Glutamatergic neuron (in vitro differentiated cells): ENCODE data around the gene PLA2G2C. TPM values are rescaled to one million over a fixed set of nuclear protein-coding genes. Genes with fewer than 3 reads are reported as not detected.
A peak's percentile ranks its signal among the peaks of the same experiment; 100 is the strongest.

ENCODE experiments used
- DNase-seq: peaks from one replicate; pipeline ENCODE4 v3.0.0; 2022
- H3K27ac Mint-ChIP-seq: one replicate; pipeline ENCODE4 v1.8.0; 2020; ENCODE audit warnings: mild to moderate bottlenecking, mixed read lengths, inconsistent platforms; ENCODE audit not compliant: unreplicated experiment
- H3K27me3 Mint-ChIP-seq: one replicate; pipeline ENCODE4 v1.8.0; 2020; ENCODE audit warnings: mild to moderate bottlenecking, moderate library complexity, mixed read lengths, inconsistent platforms; ENCODE audit not compliant: unreplicated experiment
- H3K36me3 Mint-ChIP-seq: one replicate; pipeline ENCODE4 v1.8.0; 2020; ENCODE audit warnings: mild to moderate bottlenecking, mixed read lengths, inconsistent platforms; ENCODE audit not compliant: unreplicated experiment
- H3K4me1 Mint-ChIP-seq: one replicate; pipeline ENCODE4 v1.8.0; 2020; ENCODE audit warnings: mild to moderate bottlenecking, low read depth, mixed read lengths, inconsistent platforms; ENCODE audit not compliant: unreplicated experiment
- H3K4me3 Mint-ChIP-seq: one replicate; pipeline ENCODE4 v1.8.0; 2020; ENCODE audit warnings: mild to moderate bottlenecking, mixed read lengths, inconsistent platforms; ENCODE audit not compliant: unreplicated experiment
- H3K9me3 Mint-ChIP-seq: one replicate; pipeline ENCODE4 v1.8.0; 2020; ENCODE audit warnings: mild to moderate bottlenecking, moderate library complexity, mixed read lengths, inconsistent platforms; ENCODE audit not compliant: unreplicated experiment
- total RNA-seq: library from RNA; stranded (reverse); fragmentation: NEBNext Ultra II Directional; extraction: Animal tissue kit (Norgen Biotek cat#: 25700); gene quantifications from one replicate; pipeline ENCODE4 v1.2.1, GENCODE V29; 2021; ENCODE audit not compliant: unreplicated experiment
- TF ChIP-seq, protein P1 (sequence below): fragments of 200-600 bp; sonication (generic); IDR thresholded peaks from one replicate; pipeline ENCODE4 v1.5.0; 2021; ENCODE audit not compliant: partially characterized antibody, unreplicated experiment

The PLA2G2C gene
- total RNA-seq, 1 donor from 2014 or later: not detected

DNA sequence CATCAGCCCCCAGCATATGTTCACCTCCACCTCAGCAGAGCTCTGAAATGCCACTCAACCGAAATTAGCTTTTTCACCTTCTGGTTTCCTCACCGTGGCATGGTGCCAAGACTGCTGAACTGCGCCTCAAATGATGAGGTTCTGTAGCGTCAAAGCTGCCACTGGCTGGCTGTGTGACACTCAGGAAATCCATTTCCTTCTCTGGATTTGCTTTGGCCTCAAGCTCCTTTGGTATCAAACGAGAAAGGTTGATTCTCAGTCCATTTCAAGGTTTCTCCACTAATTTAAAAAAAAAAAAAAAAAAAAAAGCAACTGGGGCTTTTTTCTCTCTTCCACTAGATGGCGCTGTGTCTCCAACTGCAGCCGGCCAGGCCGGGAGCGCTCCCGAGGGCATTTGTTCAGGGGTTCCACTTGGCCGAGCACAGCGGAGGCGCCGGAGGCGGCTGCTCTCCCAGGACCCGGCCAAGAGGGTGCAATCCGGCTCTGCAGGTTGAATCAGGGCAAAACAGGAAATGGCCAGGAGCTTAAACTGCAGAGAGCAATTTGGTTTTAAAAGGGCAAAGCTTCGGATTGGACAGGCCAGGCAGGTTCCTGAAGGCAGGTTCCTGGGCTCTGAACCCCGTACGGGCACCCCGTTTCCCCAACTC, 26.5 kb upstream of the PLA2G2C start:
- TF ChIP-seq, protein P1, sequence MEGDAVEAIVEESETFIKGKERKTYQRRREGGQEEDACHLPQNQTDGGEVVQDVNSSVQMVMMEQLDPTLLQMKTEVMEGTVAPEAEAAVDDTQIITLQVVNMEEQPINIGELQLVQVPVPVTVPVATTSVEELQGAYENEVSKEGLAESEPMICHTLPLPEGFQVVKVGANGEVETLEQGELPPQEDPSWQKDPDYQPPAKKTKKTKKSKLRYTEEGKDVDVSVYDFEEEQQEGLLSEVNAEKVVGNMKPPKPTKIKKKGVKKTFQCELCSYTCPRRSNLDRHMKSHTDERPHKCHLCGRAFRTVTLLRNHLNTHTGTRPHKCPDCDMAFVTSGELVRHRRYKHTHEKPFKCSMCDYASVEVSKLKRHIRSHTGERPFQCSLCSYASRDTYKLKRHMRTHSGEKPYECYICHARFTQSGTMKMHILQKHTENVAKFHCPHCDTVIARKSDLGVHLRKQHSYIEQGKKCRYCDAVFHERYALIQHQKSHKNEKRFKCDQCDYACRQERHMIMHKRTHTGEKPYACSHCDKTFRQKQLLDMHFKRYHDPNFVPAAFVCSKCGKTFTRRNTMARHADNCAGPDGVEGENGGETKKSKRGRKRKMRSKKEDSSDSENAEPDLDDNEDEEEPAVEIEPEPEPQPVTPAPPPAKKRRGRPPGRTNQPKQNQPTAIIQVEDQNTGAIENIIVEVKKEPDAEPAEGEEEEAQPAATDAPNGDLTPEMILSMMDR: peak; percentile 96
- Mint-ChIP-seq H3K4me1 (peaks cover 18% of the 10 kb centered on the region), H3K27ac (no peak overlapping the region), H3K27me3 (peaks cover 4% of the 10 kb centered on the region), H3K4me3 (peak overlapping the region; percentile 49), H3K9me3 (no peaks in the 10 kb centered on the region), H3K36me3 (no peaks in the 10 kb centered on the region)
- peak; percentile 85 for DNase-seq

GRCh38 chr1:20212085-20212684, 25.9 kb upstream of the PLA2G2C start:
- Mint-ChIP-seq H3K4me3 (peak overlapping the region; percentile 4), H3K9me3 (no peaks in the 10 kb centered on the region), H3K4me1 (peaks cover 18% of the 10 kb centered on the region), H3K27ac (no peak overlapping the region), H3K27me3 (peaks cover 4% of the 10 kb centered on the region), H3K36me3 (no peaks in the 10 kb centered on the region)
- DNase-seq: no peak
- TF ChIP-seq, protein P1: no peak

DNA sequence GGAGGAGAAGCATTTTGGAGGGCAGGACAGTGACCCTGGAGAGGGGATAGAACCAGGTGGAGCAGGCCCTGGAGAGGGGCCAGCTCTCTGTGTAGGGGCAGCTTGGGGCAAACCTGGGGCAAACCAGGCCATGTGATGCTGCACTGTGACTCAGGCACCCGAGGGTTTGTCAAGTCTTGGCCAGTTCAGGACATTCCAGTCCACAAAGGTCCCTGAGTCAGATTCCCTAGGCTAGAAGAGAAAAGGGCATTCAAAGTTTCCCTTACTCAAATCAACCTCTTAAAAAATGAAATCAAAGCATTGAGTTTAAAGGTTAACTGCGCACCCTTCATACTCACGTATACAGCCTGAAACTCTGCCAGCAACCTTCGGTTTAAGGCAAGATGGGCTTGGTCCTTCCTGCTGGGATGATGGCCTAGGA, 25.2 kb upstream of the PLA2G2C start:
- no peaks in the 10 kb centered on the region for H3K36me3 Mint-ChIP-seq
- H3K9me3 Mint-ChIP-seq: no peaks in the 10 kb centered on the region
- TF ChIP-seq, protein P1: no peak
- H3K27me3 Mint-ChIP-seq: peaks cover 4% of the 10 kb centered on the region
- H3K4me1 Mint-ChIP-seq: peaks cover 18% of the 10 kb centered on the region
- no peak overlapping the region for H3K27ac Mint-ChIP-seq
- H3K4me3 Mint-ChIP-seq: no peak overlapping the region
- DNase-seq: no peak

DNA sequence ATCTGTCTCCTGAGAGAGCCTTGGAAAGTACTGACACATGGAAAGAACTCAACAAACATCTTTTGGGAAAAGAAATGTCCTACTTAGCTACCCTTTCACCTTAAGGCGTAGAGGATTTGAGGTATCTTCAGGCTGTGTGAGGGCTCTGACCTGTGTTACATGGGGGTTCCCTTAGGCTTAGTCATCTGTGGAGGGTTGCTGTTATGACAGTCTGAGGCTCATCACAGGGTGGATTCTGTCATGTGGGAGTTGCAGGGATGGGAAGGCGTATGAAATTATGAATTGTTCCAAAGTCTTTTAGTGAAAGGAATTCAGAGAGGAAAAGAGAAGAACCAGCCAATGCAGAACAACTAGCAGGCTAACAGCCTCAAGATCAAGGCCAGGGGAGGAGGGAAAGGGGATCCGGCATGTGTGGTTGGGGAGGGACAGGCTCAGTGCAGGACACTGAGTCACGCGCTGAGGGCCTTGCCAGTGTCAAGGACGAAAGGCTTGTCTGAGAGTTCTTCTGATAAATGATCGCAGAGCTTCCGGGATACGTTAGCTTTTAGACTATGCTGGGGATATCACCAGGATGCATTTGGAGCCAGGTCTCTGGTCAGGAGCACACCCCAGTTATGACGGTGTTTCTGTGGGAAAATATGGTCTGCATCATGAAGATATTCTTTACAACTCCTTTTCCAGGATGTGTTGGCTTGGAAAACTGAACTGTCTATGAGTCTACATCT, 24.6 kb upstream of the PLA2G2C start:
- H3K36me3 Mint-ChIP-seq: no peaks in the 10 kb centered on the region
- no peaks in the 10 kb centered on the region for H3K9me3 Mint-ChIP-seq
- H3K27me3 Mint-ChIP-seq: peaks cover 4% of the 10 kb centered on the region
- TF ChIP-seq, protein P1: no peak
- H3K4me1 Mint-ChIP-seq: peaks cover 18% of the 10 kb centered on the region
- no peak overlapping the region for H3K4me3 Mint-ChIP-seq
- DNase-seq: no peak
- no peak overlapping the region for H3K27ac Mint-ChIP-seq

GRCh38 chr1:20209471-20209870, 23.2 kb upstream of the PLA2G2C start:
- H3K4me3 Mint-ChIP-seq: no peak overlapping the region
- H3K9me3 Mint-ChIP-seq: no peaks in the 10 kb centered on the region
- DNase-seq: no peak
- no peaks in the 10 kb centered on the region for H3K36me3 Mint-ChIP-seq
- peaks cover 6% of the 10 kb centered on the region for H3K27me3 Mint-ChIP-seq
- peaks cover 18% of the 10 kb centered on the region for H3K4me1 Mint-ChIP-seq
- H3K27ac Mint-ChIP-seq: no peak overlapping the region
- TF ChIP-seq, protein P1: no peak
